Embryonic facial prominence (tissue), 1 donor: ENCODE measurements around the gene TRAF5.
A peak's percentile ranks its signal among the peaks of the same experiment; 100 is the strongest.

Experiments
- DNase-seq: peaks from one replicate; pipeline ENCODE4 v3.0.0-alpha.2; 2016; ENCODE audit errors: extremely low spot score

TRAF5 gene

GRCh38 chr1:211327346-211327921 is 801 bp downstream of the TRAF5 start:
- DNase-seq, result peak; percentile 31

- DNase-seq, result no peak
Measured at GRCh38 chr1:211328084-211328694, 1.6 kb downstream of the TRAF5 start.

GRCh38 chr1:211328866-211329475 is 2.3 kb downstream of the TRAF5 start:
- DNase-seq, result no peak

- no peak for DNase-seq
Measured at GRCh38 chr1:211329764-211330201, 3.1 kb downstream of the TRAF5 start.

- no peak for DNase-seq
Measured at GRCh38 chr1:211330282-211330936, 3.8 kb downstream of the TRAF5 start.

GRCh38 chr1:211331011-211331709 is 4.5 kb downstream of the TRAF5 start:
- no peak for DNase-seq

- DNase-seq, result no peak
Measured at GRCh38 chr1:211332036-211332616, 5.5 kb downstream of the TRAF5 start.

GRCh38 chr1:211332830-211333229 is 6.2 kb downstream of the TRAF5 start:
- DNase-seq, result no peak

- no peak for DNase-seq
Measured at GRCh38 chr1:211333906-211334305, 7.3 kb downstream of the TRAF5 start.

- no peak for DNase-seq
Measured at GRCh38 chr1:211334986-211335385, 8.4 kb downstream of the TRAF5 start.

GRCh38 chr1:211335522-211336157 is 9.0 kb downstream of the TRAF5 start:
- no peak for DNase-seq

- no peak for DNase-seq
Measured at GRCh38 chr1:211336161-211336560, 9.5 kb downstream of the TRAF5 start.

- DNase-seq, result no peak
Measured at GRCh38 chr1:211336775-211337174, 10.1 kb downstream of the TRAF5 start.

GRCh38 chr1:211337430-211338223 is 11.0 kb downstream of the TRAF5 start:
- no peak for DNase-seq

- DNase-seq, result no peak
Measured at GRCh38 chr1:211338224-211338620, 11.6 kb downstream of the TRAF5 start.

- no peak for DNase-seq
Measured at GRCh38 chr1:211339631-211340041, 13.0 kb downstream of the TRAF5 start.

GRCh38 chr1:211340622-211341507 is 14.2 kb downstream of the TRAF5 start:
- no peak for DNase-seq

- no peak for DNase-seq
Measured at GRCh38 chr1:211341999-211342398, 15.4 kb downstream of the TRAF5 start.

- no peak for DNase-seq
Measured at GRCh38 chr1:211343607-211344006, 17.0 kb downstream of the TRAF5 start.
